Adrenal gland (tissue), 5 donors: ENCODE results near the gene SPTBN2.

Experiments used
- CTCF ChIP-seq, 6 experiments: fragments of 450-650 bp in 4 of 6; fragments of 200-600 bp in 2 of 6; sonication (generic) in 1 of 6; IDR thresholded peaks; 1 replicate in 5 of 6; 2 replicates in 1 of 6; pipeline versions ENCODE4 v1.5.1 to v1.8.0; 2016 to 2021; ENCODE audit warnings: antibody characterized with exemption in 6 of 6, mild to moderate bottlenecking in 2 of 6, moderate library complexity in 1 of 6
- POLR2A ChIP-seq, 2 donors: fragments of 450-650 bp; IDR thresholded peaks; one replicate each; pipeline ENCODE4 v1.6.1; 2017; ENCODE audit warnings: antibody characterized with exemption in 2 of 2, mild to moderate bottlenecking in 2 of 2, moderate library complexity in 1 of 2
- donor health status: DM: no; HTN: no; CAD: no.

- no peak for TF ChIP-seq CTCF (IDR thresholded peaks at IDR 0.05)
- no peak for TF ChIP-seq POLR2A (IDR thresholded peaks at IDR 0.05)
Measured at GRCh38 chr11:66683877-66684276, 45.1 kb downstream of the SPTBN2 start.
